ENCODE results near the gene TRH.

DNA sequence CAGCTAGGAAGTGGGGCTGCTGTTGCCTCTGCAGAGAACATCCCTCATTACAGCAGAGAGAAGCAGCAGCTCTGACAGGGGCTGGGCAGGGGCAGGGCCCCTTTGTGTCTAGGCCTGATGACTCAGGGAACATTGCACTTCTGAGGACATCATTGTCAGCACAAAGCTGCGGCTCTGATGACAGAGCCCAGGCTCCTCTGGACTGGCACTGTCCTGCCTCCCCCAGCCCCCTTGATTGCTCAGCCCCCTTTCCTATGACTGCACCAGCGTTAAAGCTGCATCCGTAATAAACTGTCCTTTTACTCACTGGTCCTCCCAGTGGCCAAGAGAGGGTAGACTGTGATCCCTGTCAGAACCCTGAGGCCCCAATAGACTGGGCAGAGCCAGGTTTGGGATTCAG, 18.3 kb downstream of the TRH start:
- TF ChIP-seq, protein P1, sequence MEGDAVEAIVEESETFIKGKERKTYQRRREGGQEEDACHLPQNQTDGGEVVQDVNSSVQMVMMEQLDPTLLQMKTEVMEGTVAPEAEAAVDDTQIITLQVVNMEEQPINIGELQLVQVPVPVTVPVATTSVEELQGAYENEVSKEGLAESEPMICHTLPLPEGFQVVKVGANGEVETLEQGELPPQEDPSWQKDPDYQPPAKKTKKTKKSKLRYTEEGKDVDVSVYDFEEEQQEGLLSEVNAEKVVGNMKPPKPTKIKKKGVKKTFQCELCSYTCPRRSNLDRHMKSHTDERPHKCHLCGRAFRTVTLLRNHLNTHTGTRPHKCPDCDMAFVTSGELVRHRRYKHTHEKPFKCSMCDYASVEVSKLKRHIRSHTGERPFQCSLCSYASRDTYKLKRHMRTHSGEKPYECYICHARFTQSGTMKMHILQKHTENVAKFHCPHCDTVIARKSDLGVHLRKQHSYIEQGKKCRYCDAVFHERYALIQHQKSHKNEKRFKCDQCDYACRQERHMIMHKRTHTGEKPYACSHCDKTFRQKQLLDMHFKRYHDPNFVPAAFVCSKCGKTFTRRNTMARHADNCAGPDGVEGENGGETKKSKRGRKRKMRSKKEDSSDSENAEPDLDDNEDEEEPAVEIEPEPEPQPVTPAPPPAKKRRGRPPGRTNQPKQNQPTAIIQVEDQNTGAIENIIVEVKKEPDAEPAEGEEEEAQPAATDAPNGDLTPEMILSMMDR (conservative IDR thresholded peaks at IDR 0.05; ENCODE audit: low read depth, low read length) = peak; percentile 37
- no peak for TF ChIP-seq CEBPB (IDR thresholded peaks at IDR 0.05; ENCODE audit: low read depth, low read length)
